MM.1S (cell line): ENCODE measurements around the gene GSG1L.

Experiments
- EZH2 ChIP-seq: fragments of 300-600 bp; sonication (generic); optimal IDR thresholded peaks from 2 replicates; pipeline ENCODE3; 2017; ENCODE audit warnings: low read depth, mild to moderate bottlenecking, antibody characterized with exemption, low read length, mixed read lengths
- TF ChIP-seq, protein P1 (sequence below): fragments of 300-600 bp; sonication (generic); IDR thresholded peaks from 2 replicates; pipeline ENCODE4 v1.5.1; 2016; ENCODE audit warnings: antibody characterized with exemption, low read length, mixed read lengths

GRCh38 chr16:28000314-28001169 lies 63.0 kb downstream of the GSG1L start:
- TF ChIP-seq, protein P1, sequence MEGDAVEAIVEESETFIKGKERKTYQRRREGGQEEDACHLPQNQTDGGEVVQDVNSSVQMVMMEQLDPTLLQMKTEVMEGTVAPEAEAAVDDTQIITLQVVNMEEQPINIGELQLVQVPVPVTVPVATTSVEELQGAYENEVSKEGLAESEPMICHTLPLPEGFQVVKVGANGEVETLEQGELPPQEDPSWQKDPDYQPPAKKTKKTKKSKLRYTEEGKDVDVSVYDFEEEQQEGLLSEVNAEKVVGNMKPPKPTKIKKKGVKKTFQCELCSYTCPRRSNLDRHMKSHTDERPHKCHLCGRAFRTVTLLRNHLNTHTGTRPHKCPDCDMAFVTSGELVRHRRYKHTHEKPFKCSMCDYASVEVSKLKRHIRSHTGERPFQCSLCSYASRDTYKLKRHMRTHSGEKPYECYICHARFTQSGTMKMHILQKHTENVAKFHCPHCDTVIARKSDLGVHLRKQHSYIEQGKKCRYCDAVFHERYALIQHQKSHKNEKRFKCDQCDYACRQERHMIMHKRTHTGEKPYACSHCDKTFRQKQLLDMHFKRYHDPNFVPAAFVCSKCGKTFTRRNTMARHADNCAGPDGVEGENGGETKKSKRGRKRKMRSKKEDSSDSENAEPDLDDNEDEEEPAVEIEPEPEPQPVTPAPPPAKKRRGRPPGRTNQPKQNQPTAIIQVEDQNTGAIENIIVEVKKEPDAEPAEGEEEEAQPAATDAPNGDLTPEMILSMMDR: no peak
- no peak for TF ChIP-seq EZH2
